Hepatocyte (in vitro differentiated cells): ENCODE data around the gene LMF1. TPM values are rescaled to one million over a fixed set of nuclear protein-coding genes. Genes with fewer than 3 reads are reported as not detected.

Experiments used
- DNase-seq: peaks from one replicate; pipeline ENCODE4 v3.0.0-alpha.2; 2016; ENCODE audit warnings: low spot score
- H2AFZ ChIP-seq: fragments of 200-600 bp; sonication (generic); 2 replicates; pipeline ENCODE4 v1.6.0; 2016; ENCODE audit warnings: antibody characterized with exemption, mild to moderate bottlenecking
- H3K27ac ChIP-seq: fragments of 200-600 bp; sonication (generic); 2 replicates; pipeline ENCODE4 v1.5.1; 2016; ENCODE audit warnings: mild to moderate bottlenecking
- H3K27me3 ChIP-seq: fragments of 200-600 bp; sonication (generic); 2 replicates; pipeline ENCODE4 v1.6.1; 2016
- H3K36me3 ChIP-seq: fragments of 200-600 bp; sonication (generic); replicated peaks from 2 replicates; pipeline ENCODE4 v1.5.1; 2016; ENCODE audit warnings: low read depth; ENCODE audit not compliant: insufficient read depth
- H3K4me1 ChIP-seq: fragments of 200-600 bp; sonication (generic); 2 replicates; pipeline ENCODE4 v1.5.1; 2016; ENCODE audit warnings: mild to moderate bottlenecking, moderate library complexity; ENCODE audit not compliant: insufficient read depth
- H3K4me2 ChIP-seq: fragments of 200-600 bp; sonication (generic); 2 replicates; pipeline ENCODE4 v1.6.0; 2016
- H3K4me3 ChIP-seq: fragments of 200-600 bp; sonication (generic); 2 replicates; pipeline ENCODE4 v1.5.1; 2016; ENCODE audit warnings: mild to moderate bottlenecking
- H3K79me2 ChIP-seq: fragments of 200-600 bp; sonication (generic); 2 replicates; pipeline ENCODE4 v1.6.0; 2017; ENCODE audit warnings: mild to moderate bottlenecking
- H3K9me2 ChIP-seq: fragments of 200-600 bp; sonication (generic); replicated peaks from 2 replicates; pipeline ENCODE4 v1.6.0; 2017; ENCODE audit warnings: mild to moderate bottlenecking; ENCODE audit not compliant: insufficient read depth
- H3K9me3 ChIP-seq: fragments of 200-600 bp; sonication (generic); 2 replicates; pipeline ENCODE4 v1.5.1; 2016; ENCODE audit warnings: low read depth, mild to moderate bottlenecking
- H4K20me1 ChIP-seq: fragments of 200-600 bp; sonication (generic); 2 replicates; pipeline ENCODE4 v1.6.0; 2016; ENCODE audit warnings: mild to moderate bottlenecking; ENCODE audit not compliant: insufficient read depth, poor library complexity, severe bottlenecking
- EZH2 ChIP-seq: fragments of 200-600 bp; sonication (generic); IDR thresholded peaks from 2 replicates; pipeline ENCODE4 v1.6.1; 2016; ENCODE audit warnings: antibody characterized with exemption, mild to moderate bottlenecking, borderline replicate concordance
- EZH2phosphoT487 ChIP-seq: fragments of 200-600 bp; sonication (generic); IDR thresholded peaks from one replicate; pipeline ENCODE4 v1.6.1; 2018; ENCODE audit warnings: antibody characterized with exemption, mild to moderate bottlenecking, low read depth, moderate library complexity; ENCODE audit not compliant: unreplicated experiment, severe bottlenecking
- WGBS: methylation state at CpG from one replicate; pipeline ENCODE4 v1.1.6; 2016; ENCODE audit warnings: low lambda C conversion rate; ENCODE audit errors: missing lambda C conversion rate; 5-methylcytosine and 5-hydroxymethylcytosine counted together
- polyA plus RNA-seq: library from polyadenylated mRNA; unstranded; fragments of >200 nt; fragmentation: Nextera tagmentation; extraction: Ambion mirVana; gene quantifications from 2 replicates; pipeline ENCODE4 v1.2.1, GENCODE V29; 2016
- total RNA-seq: library from RNA; depleted of rRNA; stranded (reverse); fragments of >200 nt; gene quantifications from 2 replicates; pipeline ENCODE4 v1.2.3, GENCODE V29; 2014
- TF ChIP-seq, protein P1 (sequence below): fragments of 200-600 bp; sonication (generic); IDR thresholded peaks from 2 replicates; pipeline ENCODE4 v1.5.1; 2016; ENCODE audit warnings: antibody characterized with exemption, mild to moderate bottlenecking; ENCODE audit not compliant: poor library complexity

Gene LMF1
- total and polyA plus RNA-seq, 2 experiments from 2014 or later, result 27.2 to 34.3 TPM

DNA sequence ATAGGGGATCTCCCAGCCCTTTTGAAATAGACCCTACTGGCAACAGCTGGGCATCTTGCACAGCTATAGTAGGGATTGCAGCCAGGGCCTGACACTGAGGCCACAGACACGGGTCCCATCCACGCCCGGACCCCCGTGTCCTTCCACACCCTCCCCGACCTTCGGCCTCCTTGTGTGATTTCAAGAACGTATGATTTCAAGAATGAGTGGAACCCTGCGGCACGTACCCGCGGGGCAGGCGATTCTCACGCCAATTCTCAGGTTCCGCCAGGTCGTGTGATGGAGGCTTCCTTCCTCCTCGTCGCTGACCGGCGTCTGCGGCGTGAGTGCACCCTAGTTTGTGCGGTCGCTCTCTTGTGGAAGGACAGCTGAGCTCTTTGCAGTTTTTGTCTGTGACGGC, 114.0 kb downstream of the LMF1 start:
- DNase-seq, result no peak
- TF ChIP-seq EZH2phosphoT487 (no peak), EZH2 (no peak)
- TF ChIP-seq, protein P1, sequence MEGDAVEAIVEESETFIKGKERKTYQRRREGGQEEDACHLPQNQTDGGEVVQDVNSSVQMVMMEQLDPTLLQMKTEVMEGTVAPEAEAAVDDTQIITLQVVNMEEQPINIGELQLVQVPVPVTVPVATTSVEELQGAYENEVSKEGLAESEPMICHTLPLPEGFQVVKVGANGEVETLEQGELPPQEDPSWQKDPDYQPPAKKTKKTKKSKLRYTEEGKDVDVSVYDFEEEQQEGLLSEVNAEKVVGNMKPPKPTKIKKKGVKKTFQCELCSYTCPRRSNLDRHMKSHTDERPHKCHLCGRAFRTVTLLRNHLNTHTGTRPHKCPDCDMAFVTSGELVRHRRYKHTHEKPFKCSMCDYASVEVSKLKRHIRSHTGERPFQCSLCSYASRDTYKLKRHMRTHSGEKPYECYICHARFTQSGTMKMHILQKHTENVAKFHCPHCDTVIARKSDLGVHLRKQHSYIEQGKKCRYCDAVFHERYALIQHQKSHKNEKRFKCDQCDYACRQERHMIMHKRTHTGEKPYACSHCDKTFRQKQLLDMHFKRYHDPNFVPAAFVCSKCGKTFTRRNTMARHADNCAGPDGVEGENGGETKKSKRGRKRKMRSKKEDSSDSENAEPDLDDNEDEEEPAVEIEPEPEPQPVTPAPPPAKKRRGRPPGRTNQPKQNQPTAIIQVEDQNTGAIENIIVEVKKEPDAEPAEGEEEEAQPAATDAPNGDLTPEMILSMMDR, result no peak
- H3K4me3 ChIP-seq, result no peak overlapping the region
- no peaks in the 10 kb centered on the region for H4K20me1 ChIP-seq
- no peaks in the 10 kb centered on the region for H3K9me2 ChIP-seq
- no peaks in the 10 kb centered on the region for H3K36me3 ChIP-seq
- H3K79me2 ChIP-seq, result no peaks in the 10 kb centered on the region
- H2AFZ ChIP-seq, result no peak overlapping the region
- no peak overlapping the region for H3K4me2 ChIP-seq
- WGBS, result 98% methylated on average over 24 of the region's 24 CpGs
- no peaks in the 10 kb centered on the region for H3K4me1 ChIP-seq
- H3K27me3 ChIP-seq, result no peaks in the 10 kb centered on the region
- no peak overlapping the region for H3K27ac ChIP-seq
- no peaks in the 10 kb centered on the region for H3K9me3 ChIP-seq

DNA sequence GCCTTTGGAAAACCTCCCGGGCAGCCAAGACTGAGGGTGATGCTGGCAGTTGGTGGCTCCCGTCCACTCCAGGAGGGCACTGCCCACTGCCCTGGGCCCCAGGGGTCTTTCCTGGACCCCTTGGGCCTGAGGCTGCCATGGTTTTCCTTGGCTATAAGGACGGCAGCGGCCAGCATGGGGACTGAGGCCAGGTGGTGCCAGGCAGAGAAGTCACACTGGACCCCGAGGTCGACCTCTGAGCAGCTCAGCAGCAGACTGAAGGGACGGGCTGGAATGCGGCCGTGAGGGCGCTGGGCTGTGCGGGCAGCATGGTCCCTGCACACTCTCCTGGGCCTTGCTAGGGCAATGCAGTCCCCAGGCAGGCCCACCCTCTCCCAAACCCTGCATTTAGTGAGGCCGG, 114.7 kb downstream of the LMF1 start:
- WGBS, result 97% methylated on average over 10 of the region's 12 CpGs
- no peak overlapping the region for H3K4me3 ChIP-seq
- H3K27me3 ChIP-seq, result no peaks in the 10 kb centered on the region
- H3K27ac ChIP-seq, result no peak overlapping the region
- DNase-seq, result no peak
- H3K79me2 ChIP-seq, result no peaks in the 10 kb centered on the region
- TF ChIP-seq, protein P1, result no peak
- TF ChIP-seq EZH2, result no peak
- H3K9me2 ChIP-seq, result no peaks in the 10 kb centered on the region
- H3K4me2 ChIP-seq, result no peak overlapping the region
- H3K9me3 ChIP-seq, result no peaks in the 10 kb centered on the region
- no peak overlapping the region for H2AFZ ChIP-seq
- no peaks in the 10 kb centered on the region for H4K20me1 ChIP-seq
- H3K36me3 ChIP-seq, result no peaks in the 10 kb centered on the region
- H3K4me1 ChIP-seq, result no peaks in the 10 kb centered on the region

DNA sequence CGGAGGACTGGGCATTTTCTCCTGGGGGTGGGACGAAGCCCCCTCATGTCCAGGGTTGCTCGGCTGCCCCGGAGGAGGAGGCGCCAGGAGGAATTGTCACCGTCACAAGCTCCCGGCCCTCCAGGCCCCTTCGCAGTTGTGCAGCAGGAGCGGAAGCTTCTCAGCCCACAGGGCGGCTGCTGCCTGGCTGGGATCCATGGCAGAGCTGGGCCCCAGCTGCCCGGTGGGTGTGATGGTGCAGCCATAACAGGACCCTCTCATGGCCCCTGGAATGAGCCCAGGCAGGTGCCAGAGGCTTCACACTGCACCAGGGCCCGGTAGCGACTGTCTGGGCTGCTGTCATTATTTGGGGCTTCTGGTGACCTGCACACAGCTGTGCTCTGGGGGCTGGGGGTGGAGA, 115.3 kb downstream of the LMF1 start:
- H3K79me2 ChIP-seq, result no peaks in the 10 kb centered on the region
- no peaks in the 10 kb centered on the region for H3K9me2 ChIP-seq
- WGBS, result 96% methylated on average over 13 of the region's 13 CpGs

More for the DNA sequence above, 115.3 kb downstream of the LMF1 start:
- H3K9me3 ChIP-seq, result no peaks in the 10 kb centered on the region
- H3K27me3 ChIP-seq, result no peaks in the 10 kb centered on the region
- H3K27ac ChIP-seq, result no peak overlapping the region
- no peaks in the 10 kb centered on the region for H3K36me3 ChIP-seq
- no peaks in the 10 kb centered on the region for H3K4me1 ChIP-seq
- no peak overlapping the region for H3K4me2 ChIP-seq
- no peaks in the 10 kb centered on the region for H4K20me1 ChIP-seq
- H2AFZ ChIP-seq, result no peak overlapping the region
- TF ChIP-seq, protein P1, result no peak
- TF ChIP-seq EZH2 (no peak), EZH2phosphoT487 (no peak)
- no peak overlapping the region for H3K4me3 ChIP-seq
- DNase-seq, result no peak
